HCT116 (cell line): ENCODE data around the gene ARSK. TPM values are rescaled to one million over a fixed set of nuclear protein-coding genes. Genes with fewer than 3 reads are reported as not detected.

Source experiments
- ATAC-seq: fragments of 200-7000 bp; cut with Tn5 transposase; 2 replicates; pipeline ENCODE4 v1.9.1; 2020; ENCODE audit warnings: mild to moderate bottlenecking, moderate library complexity
- BruUV-seq: library from RNA; stranded (reverse); fragments of 400-500 nt; replicated peaks from 2 replicates; lab custom pipeline; 2021; lab: Mats Ljungman, UMichigan
- CTCF ChIA-PET: fragments of 300-600 bp; sonication (Branson Sonifier 250); formaldehyde crosslinking; loops from one replicate; lab custom pipeline; 2021; ENCODE audit warnings: antibody characterized with exemption; lab: Charles Lee
- POLR2A ChIA-PET: fragments of 300-600, 350-600 bp; sonication (Branson Sonifier 250); formaldehyde crosslinking; loops from one replicate; lab custom pipeline; 2021; ENCODE audit warnings: antibody characterized with exemption; lab: Charles Lee
- RAD21 ChIA-PET, 2 experiments: fragments of 300-600 bp; sonication (Branson Sonifier 250); formaldehyde crosslinking; loops; one replicate each; lab custom pipeline; 2023; ENCODE audit warnings: low total read pairs in 2 of 2; ENCODE audit not compliant: uncharacterized antibody in 2 of 2, unreplicated experiment in 2 of 2, low non-redundant PET in 1 of 2; lab: Charles Lee
- DNase-seq: peaks from one replicate; pipeline ENCODE4 v3.0.0-alpha.2; 2010; ENCODE audit warnings: low read depth, low spot score
- H2AFZ ChIP-seq: fragments of 200-600 bp; shearing (Covaris generic), sonication (generic); 2 replicates; pipeline ENCODE4 v1.6.1; 2017; ENCODE audit warnings: low read depth, mixed run types, mixed read lengths, antibody characterized with exemption, low read length; ENCODE audit not compliant: poor library complexity, severe bottlenecking
- H3K27ac ChIP-seq: 2 replicates; pipeline ENCODE4 v1.5.1; 2012; ENCODE audit warnings: low read depth, low read length
- H3K27me3 ChIP-seq: fragments of 200-600 bp; sonication (generic); 2 replicates; pipeline ENCODE4 v1.6.1; 2016; ENCODE audit warnings: mixed run types, low read length, mixed read lengths; ENCODE audit not compliant: insufficient read depth
- H3K36me3 ChIP-seq, 2 experiments: fragments of 200-500 bp in 1 of 2; fragments of 200-600 bp in 1 of 2; sonication (Bioruptor generic) in 1 of 2; sonication (generic) in 1 of 2; 2 replicates each; pipeline versions ENCODE4 v1.5.1 to v1.6.1; 2014 to 2016; ENCODE audit warnings: low read length in 2 of 2, inconsistent platforms in 1 of 2, mixed read lengths in 1 of 2, mixed run types in 1 of 2; ENCODE audit not compliant: insufficient read depth in 2 of 2, control insufficient read depth in 1 of 2
- H3K4me1 ChIP-seq, 2 experiments: fragments of 200-600 bp in 1 of 2; sonication (generic) in 1 of 2; 2 replicates each; pipeline versions ENCODE4 v1.5.1 to v1.6.1; 2012 to 2017; ENCODE audit warnings: low read length in 2 of 2, inconsistent platforms in 1 of 2, mild to moderate bottlenecking in 1 of 2, mixed read lengths in 1 of 2, mixed run types in 1 of 2, moderate library complexity in 1 of 2; ENCODE audit not compliant: insufficient read depth in 2 of 2, control insufficient read depth in 1 of 2
- H3K4me2 ChIP-seq: fragments of 200-600 bp; sonication (generic); 2 replicates; pipeline ENCODE4 v1.6.1; 2017; ENCODE audit warnings: mixed run types, low read length, mixed read lengths
- H3K4me3 ChIP-seq, 2 experiments: fragments of 200-600 bp in 1 of 2; sonication (generic) in 1 of 2; replicated peaks in 1 of 2; 2 replicates each; pipeline ENCODE4 v1.5.1; 2011 to 2016; ENCODE audit warnings: low read length in 2 of 2, control low read depth in 1 of 2, low read depth in 1 of 2, mild to moderate bottlenecking in 1 of 2, mixed read lengths in 1 of 2, mixed run types in 1 of 2
- H3K79me2 ChIP-seq: fragments of 200-600 bp; sonication (generic); 2 replicates; pipeline ENCODE4 v1.6.1; 2017; ENCODE audit warnings: mild to moderate bottlenecking, mixed run types, low read length, moderate library complexity, mixed read lengths; ENCODE audit not compliant: insufficient read depth
- H3K9ac ChIP-seq: fragments of 200-600 bp; sonication (generic); 2 replicates; pipeline ENCODE4 v1.6.1; 2016; ENCODE audit warnings: low read length, mixed read lengths
- H3K9me2 ChIP-seq: fragments of 200-600 bp; sonication (generic), shearing (Covaris generic); 2 replicates; pipeline ENCODE4 v1.6.1; 2017; ENCODE audit warnings: mixed run types, mild to moderate bottlenecking, moderate library complexity; ENCODE audit not compliant: insufficient read depth
- H3K9me3 ChIP-seq, 2 experiments: fragments of 200-500 bp in 1 of 2; fragments of 200-600 bp in 1 of 2; sonication (Bioruptor generic) in 1 of 2; sonication (generic) in 1 of 2; 2 replicates each; pipeline ENCODE4 v1.6.1; 2014 to 2017; ENCODE audit warnings: low read length in 2 of 2, mixed read lengths in 2 of 2, inconsistent platforms in 1 of 2, low read depth in 1 of 2, mild to moderate bottlenecking in 1 of 2, mixed run types in 1 of 2, moderate library complexity in 1 of 2; ENCODE audit not compliant: control insufficient read depth in 1 of 2, insufficient read depth in 1 of 2
- H4K20me1 ChIP-seq: fragments of 200-600 bp; sonication (generic), shearing (Covaris generic); 2 replicates; pipeline ENCODE4 v1.6.1; 2017; ENCODE audit warnings: mixed run types, mild to moderate bottlenecking, moderate library complexity; ENCODE audit not compliant: insufficient read depth
- CBX3 ChIP-seq: IDR thresholded peaks from 2 replicates; pipeline ENCODE4 v1.6.1; 2012; ENCODE audit warnings: low read depth
- ELF1 ChIP-seq: IDR thresholded peaks from 2 replicates; pipeline ENCODE4 v1.6.1; 2012; ENCODE audit warnings: low read depth, borderline replicate concordance
- EZH2phosphoT487 ChIP-seq: fragments of 200-600 bp; IDR thresholded peaks from 2 replicates; pipeline ENCODE4 v1.6.1; 2018; ENCODE audit warnings: antibody characterized with exemption, borderline replicate concordance
- JUND ChIP-seq: IDR thresholded peaks from 2 replicates; pipeline ENCODE4 v1.6.1; 2012
- POLR2AphosphoS5 ChIP-seq: IDR thresholded peaks from 2 replicates; pipeline ENCODE4 v1.6.1; 2011; ENCODE audit warnings: mild to moderate bottlenecking, low read depth, low read length, moderate library complexity
- RAD21 ChIP-seq: IDR thresholded peaks from 2 replicates; pipeline ENCODE4 v1.6.1; 2012; ENCODE audit warnings: low read depth, mild to moderate bottlenecking
- SIN3A ChIP-seq: IDR thresholded peaks from 2 replicates; pipeline ENCODE4 v1.6.1; 2012; ENCODE audit warnings: low read depth
- SP1 ChIP-seq: IDR thresholded peaks from 2 replicates; pipeline ENCODE4 v1.6.1; 2012; ENCODE audit warnings: low read depth
- SRF ChIP-seq: IDR thresholded peaks from 2 replicates; pipeline ENCODE4 v1.6.1; 2012; ENCODE audit warnings: low read depth
- TCF7L2 ChIP-seq: IDR thresholded peaks from 2 replicates; pipeline ENCODE4 v1.7.0; 2011; ENCODE audit warnings: borderline replicate concordance, inconsistent platforms; ENCODE audit not compliant: insufficient read depth, insufficient read length; ENCODE audit errors: extremely low read depth
- YY1 ChIP-seq: IDR thresholded peaks from 2 replicates; pipeline ENCODE4 v1.6.1; 2011; ENCODE audit warnings: low read length, low read depth, moderate library complexity, mild to moderate bottlenecking; ENCODE audit not compliant: insufficient replicate concordance; ENCODE audit errors: extremely low read depth
- ZFX ChIP-seq: fragments of 450-650 bp; IDR thresholded peaks from 2 replicates; pipeline ENCODE4 v1.6.1; 2017
- ZNF274 ChIP-seq: fragments of 200-500 bp; sonication (Bioruptor generic); IDR thresholded peaks from 2 replicates; pipeline ENCODE4 v1.6.1; 2014; ENCODE audit warnings: mild to moderate bottlenecking, low read depth, low read length, inconsistent platforms
- intact Hi-C: fragments of 100-400 bp; cut with micrococcal nuclease; formaldehyde crosslinking; loops from 2 replicates; pipeline ENCODE4 v1.10.0; 2022
- total RNA-seq: library from RNA; stranded (reverse); gene quantifications from one replicate; pipeline ENCODE4 v1.2.1, GENCODE V29; 2021; ENCODE audit not compliant: unreplicated experiment
- TF ChIP-seq, protein P1 (sequence below): IDR thresholded peaks from 2 replicates; pipeline ENCODE4 v1.6.1; 2012
- TF ChIP-seq, protein P2 (sequence below): IDR thresholded peaks from 2 replicates; pipeline ENCODE4 v1.6.1; 2012; ENCODE audit warnings: low read depth
- TF ChIP-seq, protein P3 (sequence below): IDR thresholded peaks from 2 replicates; pipeline ENCODE4 v1.6.1; 2012
- TF ChIP-seq, protein P4 (sequence below): IDR thresholded peaks from 2 replicates; pipeline ENCODE4 v1.6.1; 2011; ENCODE audit warnings: mild to moderate bottlenecking, low read length, moderate library complexity; ENCODE audit not compliant: insufficient replicate concordance; ENCODE audit errors: extremely low read depth
- TF ChIP-seq, protein P5 (sequence below), 3 experiments: fragments of 200-600 bp in 1 of 3; sonication (generic) in 1 of 3; IDR thresholded peaks in 2 of 3; conservative IDR thresholded peaks in 1 of 3; 2 replicates each; pipeline ENCODE4 v1.5.1; 2012 to 2017; ENCODE audit warnings: low read depth in 2 of 3, low read length in 2 of 3, antibody characterized with exemption in 1 of 3, borderline replicate concordance in 1 of 3, control low read depth in 1 of 3, mild to moderate bottlenecking in 1 of 3, mixed read lengths in 1 of 3, mixed run types in 1 of 3, moderate library complexity in 1 of 3; ENCODE audit not compliant: insufficient read depth in 1 of 3

The ARSK gene
- total RNA-seq, 1 experiment from 2014 or later = 4.6 TPM

DNA sequence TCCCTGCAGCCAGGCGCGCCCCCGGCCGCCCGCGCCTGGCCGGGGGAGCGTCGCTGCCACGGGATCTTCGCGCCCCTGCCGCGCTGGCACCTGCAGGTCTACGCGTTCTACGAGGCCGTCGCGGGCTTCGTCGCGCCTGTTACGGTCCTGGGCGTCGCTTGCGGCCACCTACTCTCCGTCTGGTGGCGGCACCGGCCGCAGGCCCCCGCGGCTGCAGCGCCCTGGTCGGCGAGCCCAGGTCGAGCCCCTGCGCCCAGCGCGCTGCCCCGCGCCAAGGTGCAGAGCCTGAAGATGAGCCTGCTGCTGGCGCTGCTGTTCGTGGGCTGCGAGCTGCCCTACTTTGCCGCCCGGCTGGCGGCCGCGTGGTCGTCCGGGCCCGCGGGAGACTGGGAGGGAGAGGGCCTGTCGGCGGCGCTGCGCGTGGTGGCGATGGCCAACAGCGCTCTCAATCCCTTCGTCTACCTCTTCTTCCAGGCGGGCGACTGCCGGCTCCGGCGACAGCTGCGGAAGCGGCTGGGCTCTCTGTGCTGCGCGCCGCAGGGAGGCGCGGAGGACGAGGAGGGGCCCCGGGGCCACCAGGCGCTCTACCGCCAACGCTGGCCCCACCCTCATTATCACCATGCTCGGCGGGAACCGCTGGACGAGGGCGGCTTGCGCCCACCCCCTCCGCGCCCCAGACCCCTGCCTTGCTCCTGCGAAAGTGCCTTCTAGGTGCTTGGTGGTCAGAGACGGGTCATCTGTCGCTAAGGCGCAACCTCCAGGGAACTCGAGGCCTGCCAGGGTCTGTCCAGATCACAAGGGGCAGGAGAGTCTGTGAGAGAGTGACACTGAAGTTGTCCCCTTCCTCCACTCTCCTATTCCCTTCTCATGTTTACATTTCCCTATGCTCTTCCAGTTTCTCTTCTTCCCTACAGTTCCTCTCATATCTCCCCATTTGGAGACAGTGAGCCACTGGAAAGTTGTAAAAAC, 66.3 kb downstream of the ARSK start:
- no peaks in the 10 kb centered on the region for H3K79me2 ChIP-seq
- CTCF ChIA-PET = no interaction called here
- H3K27ac ChIP-seq = no peak overlapping the region
- no peaks in the 10 kb centered on the region for H3K36me3 ChIP-seq
- ATAC-seq (no peak), DNase-seq (no peak)
- H3K27me3 ChIP-seq = no peaks in the 10 kb centered on the region
- no peak overlapping the region for H3K4me3 ChIP-seq
- intact Hi-C loops = no loop called here
- no peaks in the 10 kb centered on the region; the same call in 1 of the 2 replicates for H3K9me2 ChIP-seq
- H4K20me1 ChIP-seq = no peaks in the 10 kb centered on the region
- H3K9me3 ChIP-seq = no peaks in the 10 kb centered on the region
- no peak overlapping the region for H3K9ac ChIP-seq
- POLR2A ChIA-PET = no interaction called here
- no peak overlapping the region for H3K4me2 ChIP-seq
- no peak for TF ChIP-seq SIN3A
- TF ChIP-seq, protein P1, sequence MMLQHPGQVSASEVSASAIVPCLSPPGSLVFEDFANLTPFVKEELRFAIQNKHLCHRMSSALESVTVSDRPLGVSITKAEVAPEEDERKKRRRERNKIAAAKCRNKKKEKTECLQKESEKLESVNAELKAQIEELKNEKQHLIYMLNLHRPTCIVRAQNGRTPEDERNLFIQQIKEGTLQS = no peak
- TF ChIP-seq, protein P2, sequence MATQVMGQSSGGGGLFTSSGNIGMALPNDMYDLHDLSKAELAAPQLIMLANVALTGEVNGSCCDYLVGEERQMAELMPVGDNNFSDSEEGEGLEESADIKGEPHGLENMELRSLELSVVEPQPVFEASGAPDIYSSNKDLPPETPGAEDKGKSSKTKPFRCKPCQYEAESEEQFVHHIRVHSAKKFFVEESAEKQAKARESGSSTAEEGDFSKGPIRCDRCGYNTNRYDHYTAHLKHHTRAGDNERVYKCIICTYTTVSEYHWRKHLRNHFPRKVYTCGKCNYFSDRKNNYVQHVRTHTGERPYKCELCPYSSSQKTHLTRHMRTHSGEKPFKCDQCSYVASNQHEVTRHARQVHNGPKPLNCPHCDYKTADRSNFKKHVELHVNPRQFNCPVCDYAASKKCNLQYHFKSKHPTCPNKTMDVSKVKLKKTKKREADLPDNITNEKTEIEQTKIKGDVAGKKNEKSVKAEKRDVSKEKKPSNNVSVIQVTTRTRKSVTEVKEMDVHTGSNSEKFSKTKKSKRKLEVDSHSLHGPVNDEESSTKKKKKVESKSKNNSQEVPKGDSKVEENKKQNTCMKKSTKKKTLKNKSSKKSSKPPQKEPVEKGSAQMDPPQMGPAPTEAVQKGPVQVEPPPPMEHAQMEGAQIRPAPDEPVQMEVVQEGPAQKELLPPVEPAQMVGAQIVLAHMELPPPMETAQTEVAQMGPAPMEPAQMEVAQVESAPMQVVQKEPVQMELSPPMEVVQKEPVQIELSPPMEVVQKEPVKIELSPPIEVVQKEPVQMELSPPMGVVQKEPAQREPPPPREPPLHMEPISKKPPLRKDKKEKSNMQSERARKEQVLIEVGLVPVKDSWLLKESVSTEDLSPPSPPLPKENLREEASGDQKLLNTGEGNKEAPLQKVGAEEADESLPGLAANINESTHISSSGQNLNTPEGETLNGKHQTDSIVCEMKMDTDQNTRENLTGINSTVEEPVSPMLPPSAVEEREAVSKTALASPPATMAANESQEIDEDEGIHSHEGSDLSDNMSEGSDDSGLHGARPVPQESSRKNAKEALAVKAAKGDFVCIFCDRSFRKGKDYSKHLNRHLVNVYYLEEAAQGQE = no peak
- TF ChIP-seq EZH2phosphoT487 = no peak
- no peak for TF ChIP-seq ZNF274
- no peak for TF ChIP-seq TCF7L2
- TF ChIP-seq, protein P3, sequence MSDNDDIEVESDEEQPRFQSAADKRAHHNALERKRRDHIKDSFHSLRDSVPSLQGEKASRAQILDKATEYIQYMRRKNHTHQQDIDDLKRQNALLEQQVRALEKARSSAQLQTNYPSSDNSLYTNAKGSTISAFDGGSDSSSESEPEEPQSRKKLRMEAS = no peak
- no peak for TF ChIP-seq YY1
- no peak for TF ChIP-seq RAD21
- no peak for TF ChIP-seq ELF1
- TF ChIP-seq CBX3 = no peak
- TF ChIP-seq, protein P4, sequence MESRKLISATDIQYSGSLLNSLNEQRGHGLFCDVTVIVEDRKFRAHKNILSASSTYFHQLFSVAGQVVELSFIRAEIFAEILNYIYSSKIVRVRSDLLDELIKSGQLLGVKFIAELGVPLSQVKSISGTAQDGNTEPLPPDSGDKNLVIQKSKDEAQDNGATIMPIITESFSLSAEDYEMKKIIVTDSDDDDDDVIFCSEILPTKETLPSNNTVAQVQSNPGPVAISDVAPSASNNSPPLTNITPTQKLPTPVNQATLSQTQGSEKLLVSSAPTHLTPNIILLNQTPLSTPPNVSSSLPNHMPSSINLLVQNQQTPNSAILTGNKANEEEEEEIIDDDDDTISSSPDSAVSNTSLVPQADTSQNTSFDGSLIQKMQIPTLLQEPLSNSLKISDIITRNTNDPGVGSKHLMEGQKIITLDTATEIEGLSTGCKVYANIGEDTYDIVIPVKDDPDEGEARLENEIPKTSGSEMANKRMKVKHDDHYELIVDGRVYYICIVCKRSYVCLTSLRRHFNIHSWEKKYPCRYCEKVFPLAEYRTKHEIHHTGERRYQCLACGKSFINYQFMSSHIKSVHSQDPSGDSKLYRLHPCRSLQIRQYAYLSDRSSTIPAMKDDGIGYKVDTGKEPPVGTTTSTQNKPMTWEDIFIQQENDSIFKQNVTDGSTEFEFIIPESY = no peak
- TF ChIP-seq JUND = no peak
- TF ChIP-seq POLR2AphosphoS5 = no peak
- no peak for TF ChIP-seq ZFX
- no peak for TF ChIP-seq SRF
- TF ChIP-seq, protein P5, sequence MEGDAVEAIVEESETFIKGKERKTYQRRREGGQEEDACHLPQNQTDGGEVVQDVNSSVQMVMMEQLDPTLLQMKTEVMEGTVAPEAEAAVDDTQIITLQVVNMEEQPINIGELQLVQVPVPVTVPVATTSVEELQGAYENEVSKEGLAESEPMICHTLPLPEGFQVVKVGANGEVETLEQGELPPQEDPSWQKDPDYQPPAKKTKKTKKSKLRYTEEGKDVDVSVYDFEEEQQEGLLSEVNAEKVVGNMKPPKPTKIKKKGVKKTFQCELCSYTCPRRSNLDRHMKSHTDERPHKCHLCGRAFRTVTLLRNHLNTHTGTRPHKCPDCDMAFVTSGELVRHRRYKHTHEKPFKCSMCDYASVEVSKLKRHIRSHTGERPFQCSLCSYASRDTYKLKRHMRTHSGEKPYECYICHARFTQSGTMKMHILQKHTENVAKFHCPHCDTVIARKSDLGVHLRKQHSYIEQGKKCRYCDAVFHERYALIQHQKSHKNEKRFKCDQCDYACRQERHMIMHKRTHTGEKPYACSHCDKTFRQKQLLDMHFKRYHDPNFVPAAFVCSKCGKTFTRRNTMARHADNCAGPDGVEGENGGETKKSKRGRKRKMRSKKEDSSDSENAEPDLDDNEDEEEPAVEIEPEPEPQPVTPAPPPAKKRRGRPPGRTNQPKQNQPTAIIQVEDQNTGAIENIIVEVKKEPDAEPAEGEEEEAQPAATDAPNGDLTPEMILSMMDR (IDR thresholded peaks at IDR 0.05 in 2 of 3, conservative IDR thresholded peaks at IDR 0.05 in 1 of 3; ENCODE audit: borderline replicate concordance in 1 of 3, insufficient read depth in 1 of 3, low read depth in 2 of 3, low read length in 2 of 3) = no peak
- no peak for TF ChIP-seq SP1
- no TSS peak for BruUV-seq
- no peak overlapping the region for H2AFZ ChIP-seq
- H3K4me1 ChIP-seq = no peaks in the 10 kb centered on the region
- RAD21 ChIA-PET = no interaction called here
